Activated gamma-delta T cell treated with Interleukin-2 at 50 U/mL for 16 hours (primary cell): ENCODE data around the gene SLC25A33.
"Not testable (repeated sequence)": the region's sequence is repeated elsewhere in the genome, so short reads cannot be mapped to it uniquely, and the experiment has no call there.

Source experiments
- DNase-seq: peaks from one replicate; pipeline ENCODE4 v3.0.0-alpha.2; 2020

The SLC25A33 gene

GRCh38 chr1:9602794-9603167, 63.5 kb downstream of the SLC25A33 start:
- no peak for DNase-seq

GRCh38 chr1:9603307-9603706, 64.0 kb downstream of the SLC25A33 start:
- no peak for DNase-seq

GRCh38 chr1:9603766-9604753, 64.8 kb downstream of the SLC25A33 start:
- DNase-seq: no peak

GRCh38 chr1:9604836-9605235, 65.6 kb downstream of the SLC25A33 start:
- DNase-seq: no peak

GRCh38 chr1:9605946-9606455, 66.7 kb downstream of the SLC25A33 start:
- no peak for DNase-seq

- no peak for DNase-seq
Observed at GRCh38 chr1:9606458-9606857, 67.2 kb downstream of the SLC25A33 start.

- DNase-seq: no peak
Observed at GRCh38 chr1:9606948-9607347, 67.7 kb downstream of the SLC25A33 start.

- DNase-seq: no peak
Observed at GRCh38 chr1:9607352-9607751, 68.1 kb downstream of the SLC25A33 start.

GRCh38 chr1:9609998-9610397, 70.7 kb downstream of the SLC25A33 start:
- DNase-seq: no peak

- no peak for DNase-seq
Observed at GRCh38 chr1:9610548-9610947, 71.3 kb downstream of the SLC25A33 start.

GRCh38 chr1:9611716-9612115, 72.5 kb downstream of the SLC25A33 start:
- DNase-seq: no peak

- DNase-seq: no peak
Observed at GRCh38 chr1:9612162-9612845, 73.0 kb downstream of the SLC25A33 start.

GRCh38 chr1:9612871-9613624, 73.8 kb downstream of the SLC25A33 start:
- no peak for DNase-seq

GRCh38 chr1:9613625-9614299, 74.5 kb downstream of the SLC25A33 start:
- no peak for DNase-seq

GRCh38 chr1:9615316-9616063, 76.2 kb downstream of the SLC25A33 start:
- peak; percentile 55 for DNase-seq

GRCh38 chr1:9618909-9619679, 79.8 kb downstream of the SLC25A33 start:
- DNase-seq: no peak

GRCh38 chr1:9621032-9621431, 81.8 kb downstream of the SLC25A33 start:
- no peak for DNase-seq

GRCh38 chr1:9624081-9624480, 84.8 kb downstream of the SLC25A33 start:
- no peak for DNase-seq

GRCh38 chr1:9625030-9625429, 85.8 kb downstream of the SLC25A33 start:
- not testable (repeated sequence) for DNase-seq

GRCh38 chr1:9626201-9626608, 86.9 kb downstream of the SLC25A33 start:
- no peak for DNase-seq
